Activated CD8-positive, alpha-beta memory T cell treated with anti-CD3 and anti-CD28 coated beads for 36 hours (primary cell): ENCODE results near the gene ADGRA1. TPM values are rescaled to one million over a fixed set of nuclear protein-coding genes. Genes with fewer than 3 reads are reported as not detected.
"Not testable (repeated sequence)": the region's sequence is repeated elsewhere in the genome, so short reads cannot be mapped to it uniquely, and the experiment has no call there.

ENCODE experiments used
- CTCF ChIA-PET: fragments of 350-600 bp; sonication (Branson Sonifier 250); formaldehyde crosslinking; loops from one replicate; lab custom pipeline; 2021; ENCODE audit warnings: antibody characterized with exemption; lab: Charles Lee
- POLR2A ChIA-PET: fragments of 350-600 bp; sonication (Branson Sonifier 250); formaldehyde crosslinking; loops from one replicate; lab custom pipeline; 2021; ENCODE audit warnings: antibody characterized with exemption; lab: Charles Lee
- total RNA-seq, 2 experiments: library from RNA; stranded (reverse); gene quantifications; one replicate each; pipeline ENCODE4 v1.2.3, GENCODE V29; 2021

ADGRA1 gene
- total RNA-seq, 2 experiments from 2014 or later, result not detected

DNA sequence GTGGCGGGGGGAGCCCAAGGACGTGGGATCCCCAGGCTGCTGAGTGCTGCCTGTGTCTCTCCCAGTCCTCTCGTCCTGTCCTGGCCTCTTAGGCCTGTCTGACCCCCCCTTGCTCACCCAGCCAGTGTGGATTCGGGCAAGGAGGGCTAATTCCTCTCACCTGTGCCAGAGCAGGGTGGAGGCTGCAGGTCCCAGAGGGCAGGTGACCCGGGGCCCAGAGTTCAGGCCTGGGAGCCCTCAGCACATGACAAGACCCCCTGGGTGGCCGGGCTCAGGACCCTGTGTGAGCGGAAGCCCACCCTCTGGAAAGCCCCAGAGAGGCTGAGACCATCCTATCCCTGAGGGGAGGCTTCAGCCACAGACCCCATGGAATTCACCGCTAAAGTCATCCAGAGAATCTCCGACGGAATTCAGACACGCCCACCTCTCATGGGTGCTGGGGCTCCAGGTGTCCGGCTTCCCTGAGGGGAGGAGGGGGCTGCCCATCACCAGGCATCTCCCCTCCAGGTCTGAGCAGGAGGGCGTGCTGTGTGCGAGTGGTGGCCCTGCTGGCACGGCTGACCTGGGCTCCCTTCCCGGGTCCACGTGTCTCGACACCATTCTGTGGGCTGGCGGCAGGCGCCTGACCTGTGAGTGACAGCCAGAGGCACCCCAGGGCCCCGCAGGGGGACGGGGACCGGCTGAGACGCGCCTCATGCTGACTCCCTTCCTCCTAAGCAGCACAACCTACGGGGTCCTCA, 77.3 kb downstream of the ADGRA1 start:
- POLR2A ChIA-PET, result no interaction called here
- CTCF ChIA-PET, result no interaction called here

DNA sequence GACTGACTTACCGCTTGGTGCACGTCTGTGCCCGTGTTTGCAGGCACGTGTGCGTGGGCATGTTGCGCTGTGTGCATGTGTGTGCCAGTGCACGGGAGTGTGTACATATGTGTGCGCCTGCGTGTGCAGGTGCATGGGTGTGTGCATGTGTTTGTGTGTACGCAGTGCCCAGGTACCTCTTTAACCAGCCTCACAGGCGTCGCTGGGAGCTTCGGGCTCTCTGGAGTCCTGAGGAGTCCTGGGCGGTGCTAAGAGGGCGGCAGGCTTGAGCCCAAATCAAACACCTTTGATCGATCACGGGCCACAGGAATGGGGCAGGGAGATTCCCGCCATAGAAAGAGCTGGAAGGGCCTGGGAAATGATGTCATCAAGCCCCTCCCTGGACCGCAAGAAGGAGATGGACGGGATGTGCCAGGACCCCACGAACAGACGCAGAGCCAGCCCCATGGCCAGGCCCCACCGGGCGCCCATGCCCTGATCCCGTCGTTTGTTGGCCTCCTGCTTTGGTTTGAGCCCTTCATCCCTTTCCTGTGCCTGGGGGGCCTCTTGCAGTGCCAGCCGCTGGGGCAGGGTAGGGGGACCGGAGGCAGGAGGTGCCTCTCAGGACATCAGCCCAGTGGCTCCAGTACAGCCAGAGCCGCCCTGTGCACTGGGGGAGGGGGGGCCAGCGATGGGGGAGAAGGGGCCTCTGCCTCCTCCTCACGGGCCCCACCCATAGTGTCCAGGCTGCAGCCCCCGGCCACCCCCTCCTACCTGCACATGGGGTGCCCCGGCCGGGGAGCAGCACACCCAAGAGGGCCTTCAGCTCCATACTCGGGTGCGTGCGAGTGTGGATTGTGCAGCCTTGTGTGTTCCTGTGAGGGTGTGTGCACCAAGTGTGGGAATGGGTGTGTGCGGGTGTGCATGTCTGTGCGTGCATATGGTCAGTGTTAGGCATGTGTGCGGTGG, 78.1 kb downstream of the ADGRA1 start:
- POLR2A ChIA-PET, result no interaction called here
- CTCF ChIA-PET, result no interaction called here

DNA sequence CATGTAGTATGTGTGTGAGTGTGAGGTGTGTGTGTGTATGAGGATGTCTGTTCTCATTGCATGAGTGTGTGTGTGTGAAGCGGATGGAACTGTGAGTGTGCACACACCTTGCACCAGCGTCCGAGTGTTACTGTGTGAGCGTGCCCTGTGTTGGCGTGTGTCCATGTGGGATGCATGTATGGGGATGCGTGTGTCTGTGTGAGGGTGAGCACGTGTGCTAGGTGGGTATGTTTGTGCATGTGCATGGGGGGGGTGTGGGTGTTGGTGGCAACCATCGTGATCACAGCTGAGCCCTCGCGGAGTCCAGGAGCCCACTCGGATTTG, 78.7 kb downstream of the ADGRA1 start:
- CTCF ChIA-PET, result no interaction called here

DNA sequence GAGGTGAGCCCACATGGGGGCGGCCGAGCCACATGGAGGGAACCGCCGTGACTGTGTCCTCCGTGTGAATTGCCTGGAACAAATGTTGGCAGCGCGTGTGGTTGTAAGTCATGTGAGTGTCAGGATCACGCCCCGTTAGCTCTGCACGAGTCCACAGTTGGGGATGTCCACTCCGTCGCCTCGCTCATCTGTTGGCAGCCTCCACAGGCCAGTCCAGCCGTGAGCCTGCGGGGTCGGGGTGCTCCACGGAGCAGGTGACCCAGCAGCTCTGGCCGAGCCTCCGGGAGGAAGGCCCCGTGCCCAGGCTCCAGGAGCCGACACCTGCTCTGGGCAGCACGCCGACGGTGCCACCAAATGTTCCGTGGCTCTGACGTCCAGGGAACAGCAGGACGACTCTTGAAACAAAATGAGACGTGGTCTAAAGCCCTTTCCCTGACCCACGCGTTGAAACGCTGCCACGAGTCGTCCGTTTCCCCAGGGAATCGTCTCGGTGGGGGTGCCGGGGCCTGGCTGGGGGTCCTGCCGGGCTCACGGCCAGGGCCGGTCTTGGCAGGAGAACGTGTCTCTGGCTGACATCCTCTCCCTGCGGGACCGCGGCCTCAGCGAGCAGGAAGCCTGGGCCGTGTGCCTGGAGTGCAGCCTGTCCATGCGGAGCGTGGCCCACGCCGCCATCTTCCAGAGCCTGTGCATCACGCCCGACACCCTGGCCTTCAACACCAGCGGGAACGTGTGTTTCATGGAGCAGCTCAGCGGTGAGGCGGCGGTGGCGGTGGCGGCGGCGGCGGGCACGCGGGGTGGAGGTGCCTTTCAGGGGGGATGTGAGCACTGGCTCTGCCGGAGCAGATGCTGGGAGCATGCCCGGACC, 79.3 kb downstream of the ADGRA1 start:
- CTCF ChIA-PET, result no interaction called here
- POLR2A ChIA-PET, result no interaction called here

More for the DNA sequence above, 78.7 kb downstream of the ADGRA1 start:
- POLR2A ChIA-PET, result no interaction called here

DNA sequence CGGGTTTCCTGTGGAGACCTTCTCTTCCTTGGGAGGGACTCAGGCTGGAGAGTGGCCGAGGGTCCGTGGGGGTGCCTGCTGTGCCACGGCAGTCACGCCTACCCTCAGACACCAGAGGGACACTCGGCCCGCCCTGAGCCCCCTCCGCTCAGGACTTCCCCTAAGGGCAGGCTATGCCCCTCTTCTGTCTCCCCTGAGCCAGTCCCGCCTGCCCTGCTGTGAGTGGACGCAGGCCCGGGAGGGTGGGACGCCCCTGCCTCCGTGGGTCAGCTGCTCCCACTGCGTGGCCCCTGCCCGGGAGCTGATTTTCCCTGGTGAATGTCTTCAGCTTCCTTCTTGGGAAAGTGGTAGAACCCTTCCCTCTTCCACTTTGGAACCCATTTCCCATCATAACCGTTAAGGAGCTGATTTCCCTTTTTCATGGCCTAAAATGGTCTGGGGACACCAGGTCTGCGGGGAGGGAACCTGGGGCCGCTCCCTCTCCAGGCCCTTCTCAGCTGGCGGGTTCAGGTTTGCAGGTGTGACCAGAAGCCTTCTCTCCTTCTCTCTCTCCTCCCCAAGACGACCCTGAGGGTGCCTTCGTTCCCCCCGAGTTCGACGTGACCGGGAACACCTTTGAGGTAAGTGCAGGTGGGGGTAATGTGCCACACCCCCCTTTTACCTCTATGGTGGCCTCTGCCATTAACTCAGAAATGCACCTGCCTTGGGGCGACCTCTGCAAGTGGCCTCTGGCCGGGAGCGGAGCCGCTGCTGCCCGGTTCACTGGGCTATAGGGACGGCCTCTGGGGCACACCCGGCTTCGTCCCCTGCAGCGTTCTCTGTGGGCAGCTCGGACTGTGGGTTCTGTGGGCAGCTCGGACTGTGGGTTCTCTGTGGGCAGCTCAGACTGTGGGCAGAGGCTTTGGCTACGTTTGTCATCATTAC, 80.2 kb downstream of the ADGRA1 start:
- CTCF ChIA-PET, result no interaction called here
- POLR2A ChIA-PET, result no interaction called here

DNA sequence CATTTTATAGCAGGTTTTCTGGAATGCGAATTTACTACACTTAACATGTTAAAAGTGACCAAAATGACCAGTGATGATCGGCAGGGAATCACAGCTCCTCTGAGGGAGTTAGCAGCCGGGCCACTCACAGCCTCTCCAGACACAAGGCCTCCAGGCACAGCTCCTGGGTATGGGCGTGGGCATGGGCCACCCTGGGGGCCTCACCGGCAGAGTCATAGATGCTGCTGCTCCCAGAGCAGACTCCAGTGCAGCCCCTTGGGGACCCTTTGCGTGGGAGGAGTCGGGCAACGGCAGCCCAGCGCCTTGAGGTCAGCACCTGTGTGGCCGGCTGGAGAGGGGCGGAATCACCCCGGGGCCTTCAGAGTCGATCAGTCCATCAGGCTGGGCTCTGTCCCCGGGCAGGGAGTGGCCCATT, 80.9 kb downstream of the ADGRA1 start:
- CTCF ChIA-PET, result no interaction called here
- POLR2A ChIA-PET, result no interaction called here

DNA sequence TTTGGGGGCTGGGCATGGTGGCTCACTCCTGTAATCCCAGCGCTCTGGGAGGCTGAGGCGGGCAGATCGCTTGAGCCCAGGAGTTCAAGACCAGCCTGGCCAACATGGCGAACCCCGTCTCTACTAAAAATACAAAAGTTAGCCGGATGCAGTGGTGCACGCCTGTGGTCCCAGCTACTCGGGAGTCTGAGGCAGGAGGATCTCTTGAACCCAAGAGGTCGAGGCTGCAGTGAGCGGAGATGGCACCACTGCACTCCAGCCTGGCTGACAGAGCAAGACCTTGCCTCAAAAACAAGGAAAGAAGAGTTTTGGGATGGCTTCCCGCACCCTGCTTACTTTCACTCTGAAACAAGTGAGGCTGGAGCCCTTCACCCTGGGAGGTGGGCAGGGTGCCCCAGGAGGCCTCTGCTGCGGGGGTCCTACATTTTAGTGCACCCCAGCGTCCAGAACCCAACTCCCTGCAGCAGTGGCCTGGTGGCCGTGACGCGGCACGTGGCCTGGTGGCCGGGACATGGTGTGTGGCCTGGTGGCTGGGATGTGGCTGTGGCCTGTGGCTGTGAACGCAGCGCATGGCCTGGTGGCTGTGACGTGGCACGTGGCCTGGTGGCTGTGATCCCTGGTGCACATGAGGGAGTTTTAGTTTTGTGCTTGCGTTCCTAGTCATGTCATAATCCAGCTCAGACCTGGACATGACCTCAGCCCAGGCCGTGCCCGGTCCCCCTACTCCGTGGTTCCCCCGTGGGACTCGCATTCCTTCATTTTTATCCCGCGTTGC, 81.6 kb downstream of the ADGRA1 start:
- CTCF ChIA-PET, result no interaction called here
- POLR2A ChIA-PET, result no interaction called here

DNA sequence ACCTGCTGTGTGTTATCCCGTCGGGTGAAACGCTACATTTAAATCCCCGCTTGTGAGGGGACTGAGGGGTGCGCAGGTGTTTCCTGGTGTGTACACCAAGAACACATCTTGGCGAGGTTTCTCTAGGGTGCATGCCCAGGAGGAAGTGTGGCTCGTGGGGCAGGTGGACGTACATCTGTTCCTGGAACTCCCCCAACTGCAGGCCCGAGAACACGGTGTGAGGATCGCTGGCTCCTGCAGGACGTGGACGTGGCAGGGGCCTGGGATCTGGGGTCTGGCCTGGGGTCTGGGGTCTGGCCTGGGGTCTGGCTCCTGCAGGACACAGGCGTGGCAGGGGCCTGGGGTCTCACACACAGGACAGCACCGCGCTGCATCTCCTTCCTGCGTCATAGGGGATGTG, 82.4 kb downstream of the ADGRA1 start:
- POLR2A ChIA-PET, result no interaction called here
- CTCF ChIA-PET, result interaction anchor here (0.6 kb wide), 1 partner anchor 17 kb away, joined by 3 read pairs; no protein-coding TSS in a partner anchor

DNA sequence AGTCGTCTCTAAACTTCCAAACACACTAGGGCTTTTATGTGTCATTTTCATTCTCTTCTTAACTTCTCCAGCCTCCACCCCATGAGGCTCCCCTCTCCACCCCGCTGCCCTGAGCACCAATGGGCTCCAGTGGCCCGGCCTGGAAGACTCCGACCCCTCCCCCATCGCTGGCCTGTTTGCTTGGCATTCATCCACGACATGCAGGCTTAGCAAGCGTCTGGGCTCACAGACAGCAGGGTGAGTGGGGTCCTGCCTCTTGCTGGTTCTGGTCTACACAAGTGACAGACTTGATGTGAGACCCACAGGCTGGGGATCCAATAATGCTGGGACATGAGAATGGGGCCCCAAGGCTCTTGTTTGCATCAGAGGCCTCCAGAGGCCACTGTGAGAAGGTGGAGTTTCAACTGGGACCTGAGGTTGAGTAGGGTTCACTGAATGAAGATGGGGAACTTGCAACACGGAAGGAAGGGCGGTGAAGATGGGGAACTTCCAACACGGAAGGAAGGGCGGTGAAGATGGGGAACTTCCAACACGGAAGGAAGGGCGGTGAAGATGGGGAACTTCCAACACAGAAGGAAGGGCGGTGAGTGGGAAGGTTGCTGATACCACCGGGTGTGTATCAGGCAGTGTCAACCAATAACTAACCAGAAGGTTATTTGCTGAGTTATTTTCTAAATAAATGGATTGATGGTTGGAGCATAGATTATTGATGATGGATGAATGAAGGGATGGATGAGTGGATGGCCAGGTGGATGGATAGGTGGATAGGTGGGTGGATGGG, 86.3 kb downstream of the ADGRA1 start:
- CTCF ChIA-PET, result no interaction called here
- POLR2A ChIA-PET, result no interaction called here

DNA sequence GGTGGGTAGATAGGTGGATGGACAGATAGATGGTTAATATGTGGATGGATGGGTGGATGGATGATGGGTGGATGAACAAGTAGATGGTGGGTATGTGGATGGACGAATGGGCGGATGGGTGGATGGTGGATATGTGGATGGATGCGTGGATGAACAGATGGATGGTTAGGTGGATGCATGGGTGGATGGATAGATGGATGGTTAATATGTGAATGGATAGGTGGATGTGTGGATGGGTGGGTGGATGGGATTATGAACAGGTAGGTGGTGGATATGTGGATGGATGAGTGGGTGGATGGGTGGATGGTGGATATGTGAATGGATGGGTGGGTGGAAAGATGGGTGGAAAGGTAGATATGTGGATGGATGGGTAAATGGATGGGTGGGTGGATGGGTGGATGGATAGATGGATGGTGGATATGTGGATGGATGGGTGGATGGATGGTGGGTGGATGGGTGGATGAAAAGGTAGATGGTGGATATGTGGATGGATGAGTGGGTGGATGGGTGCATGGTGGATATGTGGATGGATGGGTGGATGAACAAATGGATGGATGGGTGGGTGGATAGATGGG, 87.1 kb downstream of the ADGRA1 start:
- CTCF ChIA-PET, result no interaction called here
- POLR2A ChIA-PET, result no interaction called here

DNA sequence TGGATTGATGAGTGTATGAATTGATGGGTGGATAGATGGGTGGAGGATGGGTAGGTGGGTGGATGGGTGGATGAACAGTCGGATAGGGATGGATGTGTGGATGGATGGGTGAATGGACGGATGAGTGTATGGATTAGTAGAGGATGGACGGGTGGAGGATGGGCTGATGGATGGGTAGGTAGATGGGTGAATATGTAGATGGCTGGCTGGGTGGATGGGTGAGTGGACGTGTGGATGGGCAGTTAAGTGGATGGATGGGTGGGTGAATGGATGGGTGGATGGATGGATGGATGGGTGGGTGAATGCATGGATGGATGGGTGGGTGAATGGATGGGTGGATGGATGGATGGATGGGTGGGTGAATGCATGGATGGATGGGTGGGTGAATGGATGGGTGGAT, 87.9 kb downstream of the ADGRA1 start:
- CTCF ChIA-PET, POLR2A ChIA-PET: not testable (repeated sequence)

DNA sequence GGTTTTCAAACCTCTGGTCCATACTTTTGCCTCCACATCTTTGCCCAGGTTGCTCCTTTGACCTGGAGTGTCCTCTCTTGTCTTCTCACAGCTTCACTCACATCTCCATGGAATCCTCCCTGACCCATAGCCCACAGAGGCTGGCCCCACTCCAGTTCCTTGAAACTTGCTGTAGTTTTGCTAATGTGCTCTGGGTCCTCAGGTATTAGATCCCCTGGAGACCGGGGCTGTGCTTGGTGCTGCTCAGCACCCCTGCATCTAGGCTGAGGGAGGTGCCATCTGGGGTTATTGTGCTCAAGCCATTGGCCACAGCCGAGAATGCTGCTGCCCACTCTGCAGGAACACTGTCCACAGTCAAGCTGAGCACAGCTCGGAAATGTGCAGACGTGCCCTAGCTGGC, 88.8 kb downstream of the ADGRA1 start:
- POLR2A ChIA-PET, result no interaction called here
- CTCF ChIA-PET, result no interaction called here

DNA sequence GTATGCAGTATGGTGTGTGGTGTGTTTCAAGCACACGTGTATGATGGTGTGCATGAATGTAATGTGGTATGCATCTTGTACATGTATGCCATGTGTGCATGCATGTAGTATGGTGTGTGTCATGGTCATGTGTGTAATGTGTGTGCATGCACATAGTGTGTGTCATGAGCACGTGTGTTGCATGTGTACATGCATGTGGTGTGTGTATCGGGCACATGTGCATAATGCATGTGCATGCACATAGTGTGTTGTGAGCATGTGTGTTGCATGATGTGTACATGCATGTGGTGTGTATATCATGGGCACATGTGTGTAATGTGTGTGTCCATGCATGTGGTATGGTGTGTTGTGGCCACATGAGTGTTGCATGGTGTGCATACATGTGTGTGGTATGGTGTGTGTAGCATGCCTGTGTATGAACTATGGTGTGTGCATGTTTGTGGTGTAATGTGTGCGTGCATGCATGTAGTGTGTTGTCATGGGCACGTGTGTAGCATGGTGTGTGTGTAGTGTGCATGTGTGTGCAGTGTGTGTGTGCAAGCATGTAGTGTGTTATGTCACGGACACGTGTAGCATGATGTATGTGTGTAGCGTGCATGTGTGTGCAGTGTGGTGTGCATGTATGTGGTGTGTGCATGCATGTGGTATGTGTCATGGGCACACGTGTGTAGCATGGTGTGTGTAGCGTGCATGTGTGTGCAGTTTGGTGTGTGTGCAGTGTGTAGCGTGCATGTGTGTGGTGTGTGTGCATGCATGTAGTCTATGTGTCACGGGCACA, 89.8 kb downstream of the ADGRA1 start:
- POLR2A ChIA-PET, result no interaction called here

DNA sequence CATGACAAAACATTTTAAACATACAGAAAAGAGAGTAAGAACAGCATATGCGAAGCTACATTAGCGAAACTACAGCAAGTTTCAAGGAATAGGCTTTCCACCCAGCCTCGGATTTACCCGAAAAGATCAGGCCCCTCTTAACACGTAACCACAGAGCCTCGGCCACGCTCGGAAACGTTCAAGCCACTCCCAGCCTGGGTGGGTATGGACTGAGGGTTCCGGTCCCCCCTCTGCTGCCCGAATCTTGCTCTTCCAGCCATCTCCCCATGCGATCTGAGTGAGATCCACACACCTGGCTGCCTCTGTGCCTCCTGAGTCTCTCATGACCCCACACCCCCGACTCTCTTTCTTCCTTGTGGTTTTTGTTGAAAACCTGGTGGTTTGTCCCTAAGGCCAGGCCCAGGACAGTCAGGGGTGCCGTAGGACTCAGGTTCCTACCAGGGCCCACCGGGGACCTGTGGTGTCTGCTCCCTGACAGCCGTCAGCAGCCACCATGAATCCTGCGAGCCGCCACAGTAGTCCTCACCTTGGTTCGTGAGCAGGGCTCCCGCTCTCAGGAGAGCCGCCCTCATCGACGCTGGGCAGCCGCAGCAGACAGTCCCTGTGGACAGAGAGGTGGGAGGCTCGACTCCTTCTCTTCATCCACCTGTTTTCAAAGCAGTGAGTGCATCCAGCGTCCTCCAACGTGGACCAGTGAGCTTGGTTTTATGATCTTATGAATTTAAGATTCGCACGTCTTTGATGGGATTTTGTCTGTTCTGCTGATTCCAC, 90.8 kb downstream of the ADGRA1 start:
- POLR2A ChIA-PET, result no interaction called here
- CTCF ChIA-PET, result no interaction called here

More for the DNA sequence above, 89.8 kb downstream of the ADGRA1 start:
- CTCF ChIA-PET, result no interaction called here

DNA sequence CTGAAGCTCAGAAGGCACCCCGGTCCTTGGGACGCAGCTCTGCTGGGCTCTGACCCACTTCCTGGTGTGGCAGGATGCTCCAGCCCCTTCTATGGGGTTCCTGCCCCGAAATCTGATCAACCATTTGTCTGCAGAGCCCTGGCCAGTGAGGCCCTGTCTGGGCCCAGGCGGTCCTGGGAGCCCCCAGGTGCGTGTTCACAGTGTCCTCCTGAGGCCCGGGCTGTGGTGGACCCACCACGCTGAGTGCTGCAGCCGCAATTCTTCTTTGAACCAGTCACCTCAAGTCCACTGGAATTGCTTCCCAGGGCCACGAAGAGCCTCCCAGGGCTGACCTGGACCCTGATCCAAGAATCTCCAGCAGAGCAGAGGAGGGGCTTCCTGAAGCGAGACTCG, 91.4 kb downstream of the ADGRA1 start:
- POLR2A ChIA-PET, result no interaction called here
- CTCF ChIA-PET, result no interaction called here

DNA sequence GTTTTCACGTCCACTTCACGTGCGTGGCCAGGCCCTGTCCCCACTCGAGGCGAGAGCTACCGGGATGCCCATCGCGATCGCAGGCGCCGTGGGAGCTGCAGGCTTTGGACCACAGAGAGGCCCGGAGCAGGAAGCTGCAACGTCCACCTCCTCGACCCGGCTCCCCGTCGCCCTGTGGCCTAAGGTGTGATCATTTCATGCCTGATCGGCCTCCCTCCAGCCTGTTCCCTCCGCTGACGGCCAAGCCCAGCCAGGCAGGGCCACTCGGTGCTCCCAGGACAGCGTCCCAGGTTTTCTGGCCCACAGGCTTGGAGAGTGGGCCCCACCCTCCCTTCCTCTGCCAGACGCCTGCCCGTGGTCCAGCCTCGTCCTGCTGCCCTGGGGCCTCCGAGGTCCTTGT, 91.9 kb downstream of the ADGRA1 start:
- ChIA-PET POLR2A (no interaction called here), CTCF (interaction anchor here (0.8 kb wide), 1 partner anchor 54 kb away, joined by 3 read pairs; no protein-coding TSS in a partner anchor)
